Testis (tissue), 3 donors: ENCODE data around the gene KLHL1. TPM values are rescaled to one million over a fixed set of nuclear protein-coding genes. Genes with fewer than 3 reads are reported as not detected.

Experiments
- DNase-seq: peaks from one replicate; pipeline ENCODE4 v3.0.0-alpha.2; 2019
- H3K27ac ChIP-seq, 2 donors: fragments of 200-600 bp; sonication (generic); one replicate each; pipeline ENCODE4 v1.5.1; 2019
- H3K27me3 ChIP-seq: fragments of 200-600 bp; sonication (generic); one replicate; pipeline ENCODE4 v1.5.1; 2019
- H3K36me3 ChIP-seq: fragments of 200-600 bp; sonication (generic); one replicate; pipeline ENCODE4 v1.5.1; 2017; ENCODE audit warnings: low read depth; ENCODE audit errors: missing control alignments
- H3K4me1 ChIP-seq: fragments of 200-600 bp; sonication (generic); one replicate; pipeline ENCODE4 v1.5.1; 2019
- H3K4me3 ChIP-seq, 2 donors: fragments of 200-600 bp; sonication (generic); one replicate each; pipeline ENCODE4 v1.5.1; 2017 to 2019
- H3K9me3 ChIP-seq: fragments of 200-600 bp; sonication (generic); one replicate; pipeline ENCODE4 v1.5.1; 2017
- CTCF ChIP-seq, 3 experiments: fragments of 450-650 bp in 2 of 3; fragments of 200-600 bp in 1 of 3; sonication (generic) in 1 of 3; IDR thresholded peaks; one replicate each; pipeline ENCODE4 v1.5.1; 2016 to 2019; ENCODE audit warnings: antibody characterized with exemption in 3 of 3, mild to moderate bottlenecking in 2 of 3, moderate library complexity in 1 of 3
- POLR2A ChIP-seq: fragments of 450-650 bp; IDR thresholded peaks from one replicate; pipeline ENCODE4 v1.6.1; 2017; ENCODE audit warnings: antibody characterized with exemption, mild to moderate bottlenecking, moderate library complexity
- WGBS, 2 donors: methylation state at CpG; one replicate each; pipeline ENCODE4 v1.1.5; 2018; 5-methylcytosine and 5-hydroxymethylcytosine counted together
- intact Hi-C: fragments of 100-400 bp; cut with DNase I; formaldehyde crosslinking; loops from one replicate; pipeline ENCODE4 v1.15.1; 2023; ENCODE audit warnings: low total_unique reads
- polyA plus RNA-seq: library from polyadenylated mRNA; stranded (reverse); fragments of 350-450 nt; fragmentation: Illumina TruSeq; extraction: RNeasy Lipid Tissue Mini Kit (QIAGEN cat#74804); gene quantifications from one replicate; pipeline ENCODE4 v1.2.3, GENCODE V29; 2014; ENCODE audit warnings: low read depth, low replicate concordance; ENCODE audit not compliant: insufficient read depth
- total RNA-seq, 2 donors: library from RNA; depleted of rRNA; stranded (reverse); fragments of >200 nt; gene quantifications; one replicate each; pipeline ENCODE4 v1.2.3, GENCODE V29; 2016

KLHL1 gene
- total and polyA plus RNA-seq, 3 donors from 2014 or later: 0.16 to 0.87 (median 0.21) TPM

DNA sequence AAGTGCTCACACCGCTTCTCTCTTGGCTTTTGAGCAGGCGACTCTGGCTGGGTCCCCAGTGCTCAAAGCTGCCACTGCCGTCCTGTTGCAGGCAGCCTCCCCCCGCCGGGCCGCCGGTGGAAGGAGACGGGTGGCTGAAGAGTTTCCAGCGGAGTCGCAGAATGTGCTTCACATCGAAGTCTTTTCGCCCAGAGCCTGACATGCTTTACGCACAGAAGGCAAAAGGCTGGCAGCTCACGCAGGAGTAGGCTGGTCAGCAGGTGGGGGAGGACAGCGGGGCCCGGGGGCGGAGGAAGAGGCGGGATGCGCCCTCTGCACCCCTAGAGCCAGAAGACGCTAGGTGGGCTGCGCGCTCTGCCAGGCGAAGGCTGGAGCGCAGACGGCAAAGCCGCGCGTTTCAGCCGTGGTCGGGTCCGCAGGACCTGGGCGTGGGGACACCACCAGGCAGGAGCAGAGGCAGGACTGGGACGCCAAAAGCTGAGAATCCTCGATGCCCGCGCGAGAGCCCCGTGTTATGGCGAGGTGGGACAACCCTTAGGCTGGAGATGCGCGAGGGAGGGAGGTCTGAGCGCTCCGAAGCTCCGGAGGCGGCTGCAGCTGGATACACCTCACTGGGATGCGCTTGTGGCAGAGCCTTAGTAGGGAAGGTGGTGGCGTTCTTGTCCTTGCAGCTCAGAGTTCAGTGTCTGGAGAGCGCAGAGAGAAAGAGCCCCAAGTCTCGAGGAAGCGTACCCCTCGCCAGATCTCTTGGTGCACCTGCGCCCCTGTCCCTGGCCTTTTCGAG, 562 bp downstream of the KLHL1 start, which contains the start of gene ATXN8OS:
ATXN8OS (plus strand) TSS at position 329 of the 784 bp plus-strand sequence.
- DNase-seq: peak; percentile 13
- TF ChIP-seq CTCF (IDR thresholded peaks at IDR 0.05) (no peak), POLR2A (no peak)
- 0 to 2% methylated on average over 34 to 46 of the region's 53 CpGs for WGBS, 2 donors
- no peaks in the 10 kb centered on the region for H3K9me3 ChIP-seq
- no peaks in the 10 kb centered on the region for H3K27me3 ChIP-seq
- H3K36me3 ChIP-seq: no peaks in the 10 kb centered on the region
- peak within 1 kb of the TSS in 1 of 2 donors; percentile 17 for H3K4me3 ChIP-seq
- H3K27ac ChIP-seq: no peak within 1 kb of the TSS
- no peaks in the 10 kb centered on the region for H3K4me1 ChIP-seq
- intact Hi-C loops: no loop called here

GRCh38 chr13:70107125-70107497, 1.1 kb downstream of the KLHL1 start:
- 27 to 30% methylated on average over 8 to 9 of the region's 9 CpGs for WGBS, 2 donors
- TF ChIP-seq POLR2A (no peak), CTCF (IDR thresholded peaks at IDR 0.05) (no peak)
- H3K36me3 ChIP-seq: no peaks in the 10 kb centered on the region
- DNase-seq: no peak
- intact Hi-C loops: no loop called here
- H3K27me3 ChIP-seq: no peaks in the 10 kb centered on the region
- no peak overlapping the region for H3K27ac ChIP-seq
- no peaks in the 10 kb centered on the region for H3K4me1 ChIP-seq
- H3K9me3 ChIP-seq: no peaks in the 10 kb centered on the region
- peak overlapping the region in 1 of 2 donors; percentile 17 for H3K4me3 ChIP-seq

GRCh38 chr13:70104481-70104880, 3.8 kb downstream of the KLHL1 start:
- Histone ChIP-seq H3K36me3 (no peaks in the 10 kb centered on the region), H3K9me3 (no peaks in the 10 kb centered on the region), H3K4me1 (no peaks in the 10 kb centered on the region), H3K27ac (no peak overlapping the region), H3K4me3 (no peak overlapping the region), H3K27me3 (no peaks in the 10 kb centered on the region)
- TF ChIP-seq CTCF (IDR thresholded peaks at IDR 0.05): no peak
- TF ChIP-seq POLR2A: no peak
- DNase-seq: no peak
- intact Hi-C loops: no loop called here

GRCh38 chr13:70098669-70099068, 9.6 kb downstream of the KLHL1 start:
- H3K36me3 ChIP-seq: no peaks in the 10 kb centered on the region
- no peaks in the 10 kb centered on the region for H3K9me3 ChIP-seq
- no peak for DNase-seq
- H3K27ac ChIP-seq: no peak overlapping the region
- no peaks in the 10 kb centered on the region for H3K27me3 ChIP-seq
- H3K4me1 ChIP-seq: no peaks in the 10 kb centered on the region
- TF ChIP-seq POLR2A (no peak), CTCF (IDR thresholded peaks at IDR 0.05) (peak in 1 of 3 experiments; percentile 35)
- intact Hi-C loops: no loop called here
- WGBS, 2 donors: 53 to 56% methylated on average over 1 of the region's 1 CpG
- no peak overlapping the region for H3K4me3 ChIP-seq
